ENCODE results near the gene CDRT4. TPM values are rescaled to one million over a fixed set of nuclear protein-coding genes. Genes with fewer than 3 reads are reported as not detected.

Gene CDRT4
- total and polyA plus RNA-seq, 2 experiments from 2014 or later: 6.5 to 13.0 TPM

GRCh38 chr17:15451680-15452079, 15.7 kb downstream of the CDRT4 start (continued):
- no peak for TF ChIP-seq EZH2phosphoT487 (IDR thresholded peaks at IDR 0.05; ENCODE audit: unreplicated experiment)
- no peak for TF ChIP-seq CREB1 (CRISPR knock-in tag; IDR thresholded peaks at IDR 0.05; ENCODE audit: low read depth)
- TF ChIP-seq REST (IDR thresholded peaks at IDR 0.05; ENCODE audit: unreplicated experiment): no peak
- no peak for TF ChIP-seq CTCF (conservative IDR thresholded peaks at IDR 0.05; ENCODE audit: low read depth in 2 of 2)
- no peak for TF ChIP-seq ZNF331 (CRISPR knock-in tag; IDR thresholded peaks at IDR 0.05; ENCODE audit: low read depth)
- no peak for TF ChIP-seq ZNF114 (CRISPR knock-in tag; IDR thresholded peaks at IDR 0.05)
- no peak for TF ChIP-seq JUNB (IDR thresholded peaks at IDR 0.05; ENCODE audit: unreplicated experiment)

DNA sequence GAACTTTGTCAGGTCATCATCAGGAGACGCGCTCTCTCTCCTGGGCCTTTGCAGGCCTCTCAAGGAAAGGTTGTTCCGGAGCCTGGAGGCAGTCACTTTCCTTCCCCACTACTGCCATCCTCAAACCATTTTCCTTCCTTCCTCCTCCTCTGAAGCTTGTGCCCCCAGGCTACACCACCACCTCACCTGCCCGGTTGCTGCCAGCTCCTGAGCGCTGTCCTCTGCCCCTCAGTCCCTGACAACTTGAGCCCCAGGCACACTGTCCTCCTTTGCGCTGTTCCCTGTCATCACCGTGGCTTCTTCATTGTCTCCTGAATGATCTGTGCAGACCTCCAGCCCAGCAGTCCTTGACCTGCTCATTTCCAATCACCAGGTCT, 18.9 kb downstream of the CDRT4 start:
- H3K9me2 ChIP-seq (ENCODE audit: insufficient read depth): no peaks in the 10 kb centered on the region
- Mint-ChIP-seq H3K4me3 (no peak overlapping the region), H3K4me1 (peaks cover 5% of the 10 kb centered on the region; the same call in 2 of the 3 replicates), H3K27ac (no peak overlapping the region), H3K27me3 (ENCODE audit: insufficient read depth, low read depth, poor library complexity) (peaks cover 2% of the 10 kb centered on the region), H3K9me3 (no peaks in the 10 kb centered on the region), H3K36me3 (ENCODE audit: low read depth) (no peaks in the 10 kb centered on the region)
- H3K4me2 ChIP-seq: no peak overlapping the region
- DNase-seq (ENCODE audit: low spot score): no peak
- ATAC-seq: no peak
- no peaks in the 10 kb centered on the region for H3K79me2 ChIP-seq (replicated peaks; ENCODE audit: insufficient read depth)
- no peaks in the 10 kb centered on the region for H3F3A ChIP-seq (replicated peaks; ENCODE audit: low read depth)
- 0 out of 2 replicates have a peak, but pooled peaks cover 8% of the 10 kb centered on the region for H4K20me1 ChIP-seq (replicated peaks; ENCODE audit: insufficient read depth)
- no peak overlapping the region for H2AFZ ChIP-seq
- no peaks in the 10 kb centered on the region for H3K27me3 ChIP-seq (ENCODE audit: insufficient read depth)
- no peak overlapping the region for H3K27ac ChIP-seq (ENCODE audit: low read depth)
- H3K4me3 ChIP-seq: no peak overlapping the region
- H3K36me3 ChIP-seq (ENCODE audit: insufficient read depth): no peaks in the 10 kb centered on the region
- H3K4me1 ChIP-seq (ENCODE audit: insufficient read depth): no peaks in the 10 kb centered on the region
- no peak for TF ChIP-seq ZNF462 (CRISPR knock-in tag; IDR thresholded peaks at IDR 0.05)
- TF ChIP-seq NANOG (IDR thresholded peaks at IDR 0.05; ENCODE audit: borderline replicate concordance): no peak
- TF ChIP-seq ZNF331 (CRISPR knock-in tag; IDR thresholded peaks at IDR 0.05; ENCODE audit: low read depth): no peak
- TF ChIP-seq CREB1 (CRISPR knock-in tag; IDR thresholded peaks at IDR 0.05; ENCODE audit: low read depth): no peak
- TF ChIP-seq ZNF114 (CRISPR knock-in tag; IDR thresholded peaks at IDR 0.05): no peak
- no peak for TF ChIP-seq JUNB (IDR thresholded peaks at IDR 0.05; ENCODE audit: unreplicated experiment)
- TF ChIP-seq EZH2phosphoT487 (IDR thresholded peaks at IDR 0.05; ENCODE audit: unreplicated experiment): no peak
- TF ChIP-seq, protein P1, sequence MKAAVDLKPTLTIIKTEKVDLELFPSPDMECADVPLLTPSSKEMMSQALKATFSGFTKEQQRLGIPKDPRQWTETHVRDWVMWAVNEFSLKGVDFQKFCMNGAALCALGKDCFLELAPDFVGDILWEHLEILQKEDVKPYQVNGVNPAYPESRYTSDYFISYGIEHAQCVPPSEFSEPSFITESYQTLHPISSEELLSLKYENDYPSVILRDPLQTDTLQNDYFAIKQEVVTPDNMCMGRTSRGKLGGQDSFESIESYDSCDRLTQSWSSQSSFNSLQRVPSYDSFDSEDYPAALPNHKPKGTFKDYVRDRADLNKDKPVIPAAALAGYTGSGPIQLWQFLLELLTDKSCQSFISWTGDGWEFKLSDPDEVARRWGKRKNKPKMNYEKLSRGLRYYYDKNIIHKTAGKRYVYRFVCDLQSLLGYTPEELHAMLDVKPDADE (IDR thresholded peaks at IDR 0.05): no peak
- TF ChIP-seq STAT1 (IDR thresholded peaks at IDR 0.05; ENCODE audit: unreplicated experiment): no peak
- no peak for TF ChIP-seq EZH2 (IDR thresholded peaks at IDR 0.05; ENCODE audit: low read depth, unreplicated experiment)
- no peak for TF ChIP-seq POLR2AphosphoS5 (IDR thresholded peaks at IDR 0.05; ENCODE audit: low read depth)

All from GM23338 (cell line).